Cardiac septum (tissue), 1 donor: Measurements from ENCODE around the gene ERCC4. TPM values are rescaled to one million over a fixed set of nuclear protein-coding genes. Genes with fewer than 3 reads are reported as not detected.

Source experiments
- DNase-seq: peaks from one replicate; pipeline ENCODE4 v3.0.0-alpha.2; 2020; ENCODE audit warnings: low spot score
- intact Hi-C: fragments of 100-400 bp; cut with DNase I; formaldehyde crosslinking; loops from one replicate; pipeline ENCODE4 v1.14.0; 2022
- total RNA-seq: library from RNA; stranded (reverse); fragmentation: NEBNext Ultra II Directional; extraction: Animal tissue kit (Norgen Biotek cat#: 25700); gene quantifications from one replicate; pipeline ENCODE4 v1.2.1, GENCODE V29; 2021
- donor health status: DM: no; HTN: no; CAD: no.

The ERCC4 gene
- total RNA-seq, 1 donor from 2014 or later, result 12.4 TPM

DNA sequence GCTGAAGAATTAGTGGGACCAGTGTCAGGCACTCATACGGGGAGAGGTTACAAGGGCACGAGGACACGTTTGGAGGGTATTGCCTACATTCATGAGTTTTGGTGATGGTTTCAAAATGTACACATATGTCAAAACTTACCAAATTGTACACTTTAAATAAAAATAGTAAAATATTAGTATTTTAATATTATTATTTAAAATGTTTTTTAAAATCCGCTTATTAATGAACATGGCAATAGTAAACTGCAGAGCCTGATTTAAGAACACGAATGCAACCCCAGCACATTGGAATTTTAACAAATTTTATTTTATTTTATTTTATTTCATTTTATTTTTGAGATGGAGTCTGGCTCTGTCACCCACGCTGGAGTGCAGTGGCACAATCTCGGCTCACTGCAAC is 10.9 kb upstream of the ERCC4 start:
- no peak for DNase-seq
- intact Hi-C loops, result no loop called here

- intact Hi-C loops, result no loop called here
- DNase-seq, result peak; percentile 79
These were observed 10.1 kb upstream of the ERCC4 start for GRCh38 chr16:13909872-13910303.

GRCh38 chr16:13911306-13911705 is 8.6 kb upstream of the ERCC4 start:
- DNase-seq, result no peak
- intact Hi-C loops, result no loop called here

- intact Hi-C loops, result no loop called here
- no peak for DNase-seq
These were observed 8.1 kb upstream of the ERCC4 start for GRCh38 chr16:13911871-13912270.

DNA sequence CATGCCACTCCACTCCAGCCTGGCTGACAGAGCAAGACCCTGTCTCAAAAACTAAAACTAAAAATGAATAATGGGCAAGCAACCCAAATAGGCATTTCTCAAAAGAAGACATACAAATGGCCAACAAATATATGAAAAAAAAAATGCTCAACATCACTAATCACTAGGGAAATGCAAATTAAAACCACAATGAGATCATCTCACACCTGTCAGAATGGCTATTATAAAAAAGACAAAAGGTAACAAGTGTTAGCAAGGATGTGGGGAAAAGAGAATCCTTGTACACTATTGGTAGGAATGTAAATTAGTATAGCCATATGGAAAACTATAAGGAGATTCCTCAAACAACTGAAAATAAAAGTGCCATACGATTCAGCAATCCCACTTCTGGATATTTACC is 7.1 kb upstream of the ERCC4 start:
- DNase-seq, result no peak
- intact Hi-C loops, result no loop called here

GRCh38 chr16:13913374-13914292 is 6.3 kb upstream of the ERCC4 start:
- no peak for DNase-seq
- intact Hi-C loops, result no loop called here

- no peak for DNase-seq
- intact Hi-C loops, result no loop called here
These were observed 4.8 kb upstream of the ERCC4 start for GRCh38 chr16:13915033-13915635.

DNA sequence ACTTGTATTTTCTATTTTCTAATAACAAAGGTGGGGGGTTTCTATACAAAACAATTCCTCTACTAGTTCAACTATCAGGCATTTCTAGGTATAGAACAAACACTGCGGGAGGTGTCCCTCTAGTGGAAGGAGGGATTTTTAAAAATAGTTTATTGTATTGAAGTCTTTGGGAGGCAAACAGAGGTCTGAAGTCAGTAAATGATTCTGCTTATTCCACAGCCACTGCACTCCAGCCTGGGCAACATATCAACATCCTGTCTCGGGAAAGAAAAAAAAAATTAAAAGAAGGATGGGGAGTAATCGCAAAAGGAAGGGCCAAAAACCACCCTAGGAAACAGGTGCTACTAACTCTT is 648 bp upstream of the ERCC4 start:
- intact Hi-C loops, result loop anchor here (2.0 kb wide), 1 partner anchor 53 kb away; no protein-coding TSS in a partner anchor
- DNase-seq, result no peak

DNA sequence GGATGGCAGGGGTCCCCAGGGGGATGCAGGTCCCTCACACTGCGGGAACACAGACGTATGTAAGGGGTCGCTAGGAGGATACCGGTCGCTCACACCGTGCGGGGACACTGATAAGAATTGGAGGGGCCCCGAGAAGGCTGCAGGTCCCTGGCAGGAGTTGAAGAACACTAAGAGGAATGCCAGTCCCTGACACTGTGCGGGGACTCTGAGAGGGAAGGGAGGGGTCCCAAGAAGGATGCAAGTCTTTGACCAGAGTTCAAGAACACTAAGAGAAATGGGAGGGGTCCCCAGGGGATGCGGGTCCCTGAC is 510 bp downstream of the ERCC4 start:
- intact Hi-C loops, result loop anchor here (5.0 to 10.0 kb wide), 5 partner anchors 194 to 707 kb away; no protein-coding TSS in a partner anchor
- no peak for DNase-seq

- DNase-seq, result no peak
- intact Hi-C loops, result loop anchor here (5.0 to 10.0 kb wide), 5 partner anchors 193 to 706 kb away; no protein-coding TSS in a partner anchor
These were observed 1.4 kb downstream of the ERCC4 start for GRCh38 chr16:13921328-13921727.

GRCh38 chr16:13923703-13924298 is 3.8 kb downstream of the ERCC4 start:
- intact Hi-C loops, result loop anchor here (5.0 to 10.0 kb wide), 5 partner anchors 191 to 704 kb away; no protein-coding TSS in a partner anchor
- DNase-seq, result no peak

- intact Hi-C loops, result loop anchor here (10.0 kb wide), 1 partner anchor 188 kb away; no protein-coding TSS in a partner anchor
- no peak for DNase-seq
These were observed 6.5 kb downstream of the ERCC4 start for GRCh38 chr16:13926464-13926863.

GRCh38 chr16:13926891-13927290 is 6.9 kb downstream of the ERCC4 start:
- no peak for DNase-seq
- intact Hi-C loops, result loop anchor here (10.0 kb wide), 1 partner anchor 188 kb away; no protein-coding TSS in a partner anchor

DNA sequence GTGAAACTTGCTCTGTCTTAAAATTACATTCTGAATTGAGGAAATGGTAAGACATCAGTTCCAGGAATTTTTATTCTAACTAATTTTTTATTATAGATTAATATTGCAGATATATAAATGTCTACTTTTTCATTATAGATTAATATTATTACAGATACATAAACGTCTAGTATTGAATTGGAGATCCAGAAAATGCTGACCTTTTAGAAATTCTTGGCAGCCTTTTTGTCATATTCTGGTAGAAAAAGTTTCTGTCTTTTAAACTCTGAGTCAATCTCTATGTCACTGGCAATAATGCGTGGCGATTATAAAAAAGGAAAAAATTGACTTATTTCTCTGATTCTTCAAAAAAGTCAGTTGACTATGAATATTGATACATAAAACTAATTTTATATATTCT is 8.7 kb downstream of the ERCC4 start:
- no peak for DNase-seq
- intact Hi-C loops, result loop anchor here (10.0 kb wide), 1 partner anchor 186 kb away; no protein-coding TSS in a partner anchor

GRCh38 chr16:13931845-13932244 is 11.9 kb downstream of the ERCC4 start:
- intact Hi-C loops, result no loop called here
- no peak for DNase-seq

GRCh38 chr16:13935408-13935807 is 15.5 kb downstream of the ERCC4 start:
- intact Hi-C loops, result no loop called here
- no peak for DNase-seq

DNA sequence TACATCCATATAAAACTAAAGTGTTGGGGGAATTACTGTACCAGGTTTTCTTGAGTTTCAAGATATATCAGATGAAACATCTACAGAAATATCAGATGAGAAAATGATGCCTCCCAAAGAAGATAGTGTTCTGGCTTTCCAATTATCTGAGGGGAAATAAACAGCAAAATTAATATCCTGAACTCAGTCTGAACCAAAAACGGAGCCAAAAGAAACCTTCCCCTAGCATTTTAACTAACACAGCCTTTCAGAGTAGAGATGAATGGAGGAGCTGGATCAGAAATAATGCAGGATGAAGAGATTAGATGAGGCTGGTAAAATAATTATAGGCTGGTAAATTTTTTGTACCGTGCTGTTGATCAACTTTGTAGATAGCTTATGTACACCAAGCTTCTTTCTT is 16.2 kb downstream of the ERCC4 start:
- intact Hi-C loops, result no loop called here
- no peak for DNase-seq

DNA sequence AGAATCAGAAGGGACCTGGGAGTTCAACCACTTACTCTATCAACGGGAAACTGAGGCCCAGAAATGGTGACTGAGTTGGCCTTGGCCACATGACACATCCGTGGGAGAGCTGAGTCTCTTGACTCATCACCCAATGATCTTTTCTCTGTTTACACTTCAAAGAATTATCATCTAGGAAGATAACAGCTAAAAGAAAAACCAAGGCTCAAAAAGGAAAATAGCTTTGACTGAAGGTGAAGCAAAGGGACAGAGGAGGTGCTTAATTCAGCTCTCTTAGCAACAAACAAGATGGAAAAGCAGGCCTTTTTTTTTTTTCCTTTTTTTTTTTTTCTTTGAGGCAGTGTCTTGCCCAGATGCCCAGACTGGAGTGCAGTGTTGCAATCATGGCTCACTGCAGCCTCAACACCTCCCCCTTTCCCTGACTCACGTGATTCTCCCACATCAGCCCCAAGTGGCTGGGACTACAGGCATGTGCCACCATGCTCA is 16.7 kb downstream of the ERCC4 start:
- no peak for DNase-seq
- intact Hi-C loops, result no loop called here

- no peak for DNase-seq
- intact Hi-C loops, result no loop called here
These were observed 17.5 kb downstream of the ERCC4 start for GRCh38 chr16:13937411-13937810.

DNA sequence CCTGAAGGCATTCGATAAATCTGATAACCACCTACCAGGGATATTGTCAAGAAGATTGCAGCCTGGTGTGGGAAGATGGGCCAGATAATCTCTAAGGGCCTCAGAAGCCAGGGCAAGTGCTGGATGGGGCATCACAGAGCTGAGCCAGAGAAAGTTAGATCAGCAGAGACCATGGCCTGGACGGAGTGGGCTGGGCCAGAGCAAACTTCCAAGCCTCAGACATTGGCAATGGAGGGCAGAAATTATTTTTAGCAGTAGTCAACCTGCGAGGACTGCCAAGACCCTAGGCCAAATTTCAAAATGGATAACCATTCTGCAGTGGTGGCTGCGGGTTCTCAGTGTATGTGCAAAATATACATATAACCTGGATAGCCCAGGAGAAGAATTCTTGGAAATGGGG is 18.5 kb downstream of the ERCC4 start:
- DNase-seq, result no peak
- intact Hi-C loops, result no loop called here
